H1 (cell line): ENCODE data around the gene RBP3. TPM values are rescaled to one million over a fixed set of nuclear protein-coding genes. Genes with fewer than 3 reads are reported as not detected.

Experiments
- CTCF ChIA-PET: fragments of 300-600 bp; sonication (Branson Sonifier 250); formaldehyde crosslinking; loops from one replicate; lab custom pipeline; 2021; ENCODE audit not compliant: partially characterized antibody; lab: Charles Lee
- POLR2A ChIA-PET: fragments of 300-600 bp; sonication (Branson Sonifier 250); formaldehyde crosslinking; loops from one replicate; lab custom pipeline; 2021; ENCODE audit warnings: inconsistent platforms; ENCODE audit not compliant: partially characterized antibody; lab: Charles Lee
- DNase-seq, 2 experiments: peaks; one replicate each; pipeline versions ENCODE4 v3.0.0 to v3.0.0-alpha.2; 2010 to 2022; ENCODE audit warnings: low spot score in 2 of 2, low read depth in 1 of 2, mixed read lengths in 1 of 2
- FAIRE-seq: peaks from 2 replicates; lab custom pipeline; 2011; peaks lifted over from hg19 to GRCh38; lab: Jason Lieb, UNC
- H2AFZ ChIP-seq: 2 replicates; pipeline ENCODE4 v1.8.1; 2012; ENCODE audit warnings: low read length, inconsistent platforms
- H2AK5ac ChIP-seq: 2 replicates; pipeline ENCODE4 v1.6.1; 2013; ENCODE audit warnings: low read depth, low read length
- H2BK120ac ChIP-seq: replicated peaks from 2 replicates; pipeline ENCODE3; 2013; ENCODE audit warnings: low read depth, low read length, inconsistent platforms
- H2BK12ac ChIP-seq: 2 replicates; pipeline ENCODE4 v1.6.1; 2013; ENCODE audit warnings: low read depth, low read length
- H2BK15ac ChIP-seq: 2 replicates; pipeline ENCODE4 v1.6.1; 2013; ENCODE audit warnings: low read length
- H2BK20ac ChIP-seq: 2 replicates; pipeline ENCODE4 v1.6.1; 2013; ENCODE audit warnings: low read length
- H2BK5ac ChIP-seq: 2 replicates; pipeline ENCODE4 v1.6.1; 2013; ENCODE audit warnings: low read depth, low read length
- H3K14ac ChIP-seq: 2 replicates; pipeline ENCODE4 v1.6.1; 2013; ENCODE audit warnings: inconsistent platforms; ENCODE audit not compliant: insufficient read length
- H3K18ac ChIP-seq: 2 replicates; pipeline ENCODE4 v1.6.1; 2013; ENCODE audit warnings: low read length; ENCODE audit errors: extremely low read depth
- H3K23ac ChIP-seq: 2 replicates; pipeline ENCODE4 v1.6.1; 2013; ENCODE audit warnings: inconsistent platforms; ENCODE audit not compliant: insufficient read length
- H3K23me2 ChIP-seq: 2 replicates; pipeline ENCODE4 v1.6.1; 2013; ENCODE audit warnings: low read depth, low read length
- H3K27ac ChIP-seq: 2 replicates; pipeline ENCODE4 v1.6.1; 2011; ENCODE audit warnings: low read depth, low read length, inconsistent platforms
- H3K27me3 ChIP-seq, 4 experiments: replicated peaks in 1 of 4; 1 replicate in 1 of 4; 2 replicates in 3 of 4; pipeline versions ENCODE4 v1.6.1 to v1.8.1; 2011 to 2013; ENCODE audit warnings: low read length in 3 of 4, mild to moderate bottlenecking in 3 of 4, inconsistent platforms in 2 of 4, mixed read lengths in 2 of 4, moderate library complexity in 1 of 4; ENCODE audit not compliant: control insufficient read depth in 3 of 4, insufficient read depth in 3 of 4; ENCODE audit errors: extremely low read depth in 1 of 4
- H3K36me3 ChIP-seq, 4 experiments: 2 replicates each; pipeline versions ENCODE4 v1.6.1 to v1.8.1; 2011 to 2013; ENCODE audit warnings: mild to moderate bottlenecking in 4 of 4, low read length in 3 of 4, moderate library complexity in 2 of 4, control low read depth in 1 of 4, inconsistent platforms in 1 of 4; ENCODE audit not compliant: insufficient read depth in 4 of 4, control insufficient read depth in 2 of 4
- H3K4ac ChIP-seq: replicated peaks from 2 replicates; pipeline ENCODE3; 2013; ENCODE audit warnings: low read length, low read depth, mixed read lengths, inconsistent platforms; ENCODE audit not compliant: insufficient read length
- H3K4me1 ChIP-seq, 4 experiments: replicated peaks in 1 of 4; 1 replicate in 1 of 4; 2 replicates in 3 of 4; pipeline versions ENCODE4 v1.6.1 to v1.8.1; 2011 to 2013; ENCODE audit warnings: low read length in 3 of 4, inconsistent platforms in 2 of 4, mixed read lengths in 1 of 4; ENCODE audit not compliant: insufficient read depth in 4 of 4, control insufficient read depth in 3 of 4
- H3K4me2 ChIP-seq, 2 experiments: 2 replicates each; pipeline versions ENCODE4 v1.6.1 to v1.8.1; 2011 to 2013; ENCODE audit warnings: low read depth in 2 of 2, low read length in 2 of 2, control low read depth in 1 of 2, inconsistent platforms in 1 of 2, mild to moderate bottlenecking in 1 of 2; ENCODE audit not compliant: insufficient read depth in 1 of 2
- H3K4me3 ChIP-seq, 4 experiments: fragments of 200-600, 300-600 bp in 1 of 4; sonication (generic), shearing (Covaris generic), sonication (Bioruptor Twin) in 1 of 4; 2 replicates each; pipeline versions ENCODE4 v1.5.1 to v1.8.1; 2011 to 2016; ENCODE audit warnings: low read length in 4 of 4, low read depth in 3 of 4, control low read depth in 2 of 4, inconsistent platforms in 2 of 4, mild to moderate bottlenecking in 2 of 4, mixed read lengths in 1 of 4, moderate library complexity in 1 of 4; ENCODE audit not compliant: insufficient read depth in 2 of 4; ENCODE audit errors: extremely low read depth in 1 of 4
- H3K56ac ChIP-seq: replicated peaks from 2 replicates; pipeline ENCODE3; 2013; ENCODE audit warnings: low read depth, mild to moderate bottlenecking, mixed read lengths, low read length, inconsistent platforms; ENCODE audit not compliant: insufficient read length
- H3K79me1 ChIP-seq: 2 replicates; pipeline ENCODE4 v1.6.1; 2013; ENCODE audit warnings: low read depth, low read length, control low read depth
- H3K79me2 ChIP-seq, 2 experiments: 2 replicates each; pipeline versions ENCODE4 v1.6.1 to v1.8.1; 2012 to 2013; ENCODE audit warnings: low read length in 2 of 2, mild to moderate bottlenecking in 2 of 2, inconsistent platforms in 1 of 2; ENCODE audit not compliant: insufficient read depth in 2 of 2, control insufficient read depth in 1 of 2
- H3K9ac ChIP-seq, 4 experiments: replicated peaks in 1 of 4; 1 replicate in 1 of 4; 2 replicates in 3 of 4; pipeline versions ENCODE4 v1.6.1 to v1.8.1; 2011 to 2013; ENCODE audit warnings: low read depth in 3 of 4, low read length in 3 of 4, control low read depth in 2 of 4, mild to moderate bottlenecking in 2 of 4, moderate library complexity in 2 of 4, inconsistent platforms in 1 of 4; ENCODE audit errors: extremely low read depth in 1 of 4
- H3K9me3 ChIP-seq, 2 experiments: 2 replicates each; pipeline versions ENCODE4 v1.6.1 to v1.8.1; 2012 to 2013; ENCODE audit warnings: mild to moderate bottlenecking in 2 of 2, moderate library complexity in 2 of 2, control low read depth in 1 of 2, inconsistent platforms in 1 of 2, low read depth in 1 of 2, low read length in 1 of 2, mixed read lengths in 1 of 2; ENCODE audit not compliant: insufficient read depth in 2 of 2
- H4K20me1 ChIP-seq, 2 experiments: replicated peaks in 1 of 2; 2 replicates each; pipeline versions ENCODE3 to v1.8.1; 2011 to 2013; ENCODE audit warnings: inconsistent platforms in 2 of 2, low read length in 2 of 2, mild to moderate bottlenecking in 1 of 2; ENCODE audit not compliant: insufficient read depth in 2 of 2, control insufficient read depth in 1 of 2
- H4K5ac ChIP-seq: 2 replicates; pipeline ENCODE4 v1.6.1; 2013; ENCODE audit warnings: low read length, low read depth, mixed read lengths, inconsistent platforms; ENCODE audit not compliant: insufficient read length
- H4K8ac ChIP-seq: 2 replicates; pipeline ENCODE4 v1.8.0; 2013; ENCODE audit warnings: mild to moderate bottlenecking, moderate library complexity, low read length, inconsistent platforms; ENCODE audit not compliant: insufficient read depth; ENCODE audit errors: extremely low read depth
- H4K91ac ChIP-seq: replicated peaks from 2 replicates; pipeline ENCODE3; 2013; ENCODE audit warnings: low read length, mixed read lengths, inconsistent platforms; ENCODE audit not compliant: insufficient read length
- JUND ChIP-seq: IDR thresholded peaks from 2 replicates; pipeline ENCODE4 v1.6.1; 2011; ENCODE audit warnings: mild to moderate bottlenecking, improper control_type of control experiment, low read length
- NRF1 ChIP-seq: IDR thresholded peaks from 2 replicates; pipeline ENCODE4 v1.6.1; 2011; ENCODE audit warnings: mild to moderate bottlenecking, low read depth, low read length, improper control_type of control experiment
- POLR2A ChIP-seq, 2 experiments: IDR thresholded peaks; 1 replicate in 1 of 2; 2 replicates in 1 of 2; pipeline ENCODE4 v1.6.1; 2011; ENCODE audit warnings: low read depth in 2 of 2, low read length in 2 of 2, mild to moderate bottlenecking in 2 of 2; ENCODE audit errors: control extremely low read depth in 1 of 2
- WGBS, 2 experiments: shearing (Covaris generic) in 1 of 2; methylation state at CpG; one replicate each; pipeline versions ENCODE4 v1.1.6 to v1.1.7; 2013 to 2015; ENCODE audit warnings: low lambda C conversion rate in 2 of 2, mixed read lengths in 2 of 2, inconsistent platforms in 1 of 2, low coverage in 1 of 2, missing lambda C conversion rate in 1 of 2; ENCODE audit not compliant: insufficient replicate concordance in 2 of 2, insufficient coverage in 1 of 2, insufficient read length in 1 of 2; ENCODE audit errors: extremely low coverage in 1 of 2, missing lambda C conversion rate in 1 of 2; 5-methylcytosine and 5-hydroxymethylcytosine counted together
- polyA plus RNA-seq, 7 experiments: library from polyadenylated mRNA; depleted of rRNA in 3 of 7; stranded (reverse) in 5 of 7; unstranded in 2 of 7; fragments of >200 nt in 5 of 7; fragments of 200-250 nt in 2 of 7; gene quantifications; 1 replicate in 5 of 7; 2 replicates in 1 of 7; 4 replicates in 1 of 7; pipeline versions ENCODE4 v1.2.1 to v1.2.3, GENCODE V29; 2011 to 2013; ENCODE audit warnings: missing spikeins in 2 of 7, mixed read lengths in 2 of 7
- total RNA-seq: library from RNA; stranded (reverse); fragmentation: NEBNext Ultra II Directional; extraction: Animal tissue kit (Norgen Biotek cat#: 25700); gene quantifications from 2 replicates; pipeline ENCODE4 v1.2.1, GENCODE V29; 2021
- TF ChIP-seq, protein P1 (sequence below): IDR thresholded peaks from 2 replicates; pipeline ENCODE4 v1.6.1; 2012; ENCODE audit warnings: inconsistent platforms

Gene RBP3
- total and polyA plus RNA-seq, 2 of the 8 experiments (the other 6 are each of a cell fraction or from before 2014, with no cell fraction given) = not detected

- H3K36me3 ChIP-seq = no peaks in the 10 kb centered on the region
- TF ChIP-seq, protein P1, sequence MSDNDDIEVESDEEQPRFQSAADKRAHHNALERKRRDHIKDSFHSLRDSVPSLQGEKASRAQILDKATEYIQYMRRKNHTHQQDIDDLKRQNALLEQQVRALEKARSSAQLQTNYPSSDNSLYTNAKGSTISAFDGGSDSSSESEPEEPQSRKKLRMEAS = no peak
- TF ChIP-seq POLR2A (IDR thresholded peaks at IDR 0.05; ENCODE audit: control extremely low read depth in 1 of 2, low read depth in 2 of 2, low read length in 2 of 2) (no peak), JUND (no peak), NRF1 (no peak)
Measured at GRCh38 chr10:47389619-47390018, 41.5 kb downstream of the RBP3 start.

More at GRCh38 chr10:47389619-47390018, 41.5 kb downstream of the RBP3 start:
- Histone ChIP-seq H3K27ac (no peak overlapping the region), H3K14ac (no peak overlapping the region), H3K56ac (no peak overlapping the region), H2BK120ac (no peak overlapping the region), H3K9ac (no peak overlapping the region), H4K5ac (no peak overlapping the region), H3K4me3 (no peak overlapping the region), H4K8ac (no peak overlapping the region), H3K27me3 (peaks cover 0 to 2% (median 1%) of the 10 kb centered on the region in 4 experiments; a peak in 1 of 7 replicates), H2AK5ac (no peak overlapping the region), H3K23ac (no peak overlapping the region), H2BK20ac (no peak overlapping the region), H2AFZ (no peak overlapping the region), H2BK12ac (no peak overlapping the region), H3K18ac (no peak overlapping the region), H3K9me3 (no peaks in the 10 kb centered on the region), H3K4me1 (no peaks in the 10 kb centered on the region), H3K79me1 (no peaks in the 10 kb centered on the region), H3K23me2 (peaks cover 2% of the 10 kb centered on the region; the same call in 1 of the 2 replicates), H3K79me2 (no peaks in the 10 kb centered on the region), H4K20me1 (no peaks in the 10 kb centered on the region), H4K91ac (no peak overlapping the region), H2BK5ac (no peak overlapping the region), H3K4ac (no peak overlapping the region), H3K4me2 (no peak overlapping the region), H2BK15ac (no peak overlapping the region)
- no peak for DNase-seq
- FAIRE-seq = no peak
- CTCF ChIA-PET = no interaction called here
- WGBS, 2 experiments = 94% methylated on average over 3 of the region's 3 CpGs; no CpG with 5 or more reads in 1 of the 2 experiments
- POLR2A ChIA-PET = no interaction called here
